OCI-M2 (cell line): ENCODE measurements around the gene PDE6C.
"Not testable (repeated sequence)": the region's sequence is repeated elsewhere in the genome, so short reads cannot be mapped to it uniquely, and the experiment has no call there.

Experiments used
- DNase-seq: peaks from one replicate; lab custom pipeline; 2025; ENCODE audit not compliant: unreplicated experiment; lab: John Stamatoyannopoulos, UW

The PDE6C gene

DNA sequence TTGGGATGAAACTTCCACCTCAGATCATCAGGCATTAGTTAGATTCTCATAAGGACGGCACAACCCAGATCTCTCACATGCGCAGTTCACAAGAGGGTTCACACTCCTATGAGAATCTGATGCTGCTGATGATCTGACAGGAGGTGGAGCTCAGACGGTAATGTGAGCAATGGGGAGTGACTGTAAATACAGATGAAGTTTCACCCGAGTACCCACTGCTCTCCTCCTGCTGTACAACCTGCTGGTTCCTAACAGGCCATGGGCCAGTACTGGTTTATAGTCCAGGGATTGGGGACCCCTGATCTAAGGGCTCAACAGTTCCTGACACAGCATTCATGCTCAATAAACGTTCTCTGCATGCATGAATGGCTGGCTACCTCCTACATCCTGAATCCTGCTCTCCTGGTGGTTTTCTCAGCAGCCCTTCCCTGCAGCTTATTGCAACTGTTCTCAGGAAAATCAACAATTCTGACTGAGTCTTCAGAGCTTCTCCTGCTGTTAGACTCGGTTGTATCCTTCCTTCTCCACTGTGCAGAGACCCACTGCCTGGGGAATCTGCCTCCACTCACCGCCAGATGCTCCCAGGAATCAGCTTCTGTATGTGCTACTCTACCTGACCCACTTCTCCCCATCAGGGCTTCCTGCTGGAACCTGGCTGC, 17.4 kb downstream of the PDE6C start:
- DNase-seq, result no peak

DNA sequence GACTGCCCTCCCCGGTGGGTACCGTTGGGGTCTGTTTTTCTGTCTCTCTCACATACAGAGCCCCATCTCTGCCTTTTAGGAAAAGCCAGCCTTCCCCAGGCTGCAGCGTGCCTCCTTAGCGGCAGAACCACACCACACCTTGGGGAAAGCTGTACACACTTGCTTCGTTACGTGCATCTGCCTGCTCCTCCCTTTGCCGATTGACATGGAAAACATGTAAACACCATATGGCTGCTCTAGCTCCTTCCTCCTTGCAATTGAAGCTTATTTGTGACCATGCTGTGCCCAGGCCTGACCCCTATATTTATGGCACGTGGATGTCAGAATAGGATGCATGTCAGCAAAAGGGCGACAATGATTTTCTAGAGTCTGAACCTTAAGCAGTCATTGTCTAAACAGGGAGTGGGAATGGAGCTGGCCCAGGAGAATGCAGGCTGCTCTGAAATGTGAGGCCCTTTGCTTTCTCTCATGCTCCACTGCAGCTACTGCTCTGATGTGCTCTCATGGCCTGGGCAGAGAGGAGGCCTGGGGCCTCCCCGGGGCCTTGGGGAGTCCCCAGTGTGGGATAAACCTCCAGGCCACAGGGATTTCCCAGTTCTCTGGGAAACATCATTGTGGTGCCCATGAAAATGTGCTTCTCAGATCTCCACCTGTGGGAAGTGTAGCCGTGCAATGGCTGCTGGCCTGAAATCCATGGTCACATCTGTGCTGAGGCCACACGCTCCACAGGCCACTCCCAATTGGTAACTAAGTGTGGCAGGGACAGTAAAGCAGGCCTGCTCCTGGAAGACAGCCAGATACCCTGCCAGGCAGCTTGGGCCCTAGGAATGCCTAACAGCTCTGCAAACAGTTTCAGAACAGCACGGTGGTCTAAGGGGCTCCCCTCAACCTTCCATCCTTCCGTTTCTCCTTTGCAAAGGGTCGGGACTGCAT, 18.6 kb downstream of the PDE6C start:
- DNase-seq, result no peak

DNA sequence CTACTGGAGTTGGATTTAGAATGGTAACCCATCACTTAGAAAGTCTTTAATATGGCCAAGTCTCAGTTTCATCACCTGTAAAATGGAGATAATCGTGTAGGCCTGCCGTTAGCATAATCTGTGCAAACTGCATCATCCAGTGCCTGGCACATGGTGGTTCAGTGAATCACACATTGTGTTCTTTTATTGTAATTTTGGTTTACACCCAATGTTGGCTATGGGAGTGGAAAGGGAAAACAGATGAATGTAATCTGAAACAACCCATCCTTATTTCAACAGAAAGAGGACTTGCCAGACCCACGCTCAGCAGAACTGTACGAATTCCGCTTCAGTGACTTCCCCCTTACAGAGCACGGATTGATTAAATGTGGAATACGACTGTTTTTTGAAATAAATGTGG, 27.5 kb downstream of the PDE6C start:
- DNase-seq, result no peak

DNA sequence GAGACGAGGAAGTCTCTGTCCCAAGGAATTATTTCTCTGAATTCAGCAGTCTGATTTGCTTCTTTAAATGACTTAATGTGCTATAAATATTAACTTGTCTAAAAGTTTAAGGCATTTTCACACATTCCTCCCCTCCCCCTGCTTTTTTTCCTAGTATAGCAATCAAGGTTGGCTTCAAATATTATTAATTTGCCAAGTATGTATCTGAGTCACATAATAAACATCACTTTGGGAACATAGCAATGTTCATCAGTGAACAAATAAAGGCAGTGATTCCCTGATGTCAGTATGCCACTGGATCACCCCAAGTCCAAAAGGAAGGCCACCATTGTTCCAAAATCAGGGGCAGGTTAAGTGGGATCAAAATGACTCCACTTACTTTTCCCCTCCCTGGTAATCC, 40.5 kb downstream of the PDE6C start:
- no peak for DNase-seq

DNA sequence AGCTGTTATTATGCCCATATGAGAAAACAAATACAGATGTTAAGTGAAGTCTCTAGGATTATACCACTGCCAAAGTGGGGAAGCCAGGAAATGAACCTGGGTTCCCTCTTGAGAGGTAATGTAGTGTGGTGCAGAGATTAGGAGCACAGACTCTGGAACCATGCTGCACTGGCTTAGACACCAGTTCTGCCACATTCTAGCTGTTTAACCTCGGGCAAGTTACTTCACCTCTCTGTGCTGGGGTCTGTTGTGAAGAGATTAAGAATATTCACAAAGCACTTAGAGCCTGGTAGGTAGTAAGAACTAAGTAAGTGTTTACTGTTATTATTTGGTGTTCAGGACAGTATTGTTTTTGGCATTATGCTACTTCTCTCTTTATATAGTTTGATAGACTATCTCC, 41.9 kb downstream of the PDE6C start:
- DNase-seq, result no peak

DNA sequence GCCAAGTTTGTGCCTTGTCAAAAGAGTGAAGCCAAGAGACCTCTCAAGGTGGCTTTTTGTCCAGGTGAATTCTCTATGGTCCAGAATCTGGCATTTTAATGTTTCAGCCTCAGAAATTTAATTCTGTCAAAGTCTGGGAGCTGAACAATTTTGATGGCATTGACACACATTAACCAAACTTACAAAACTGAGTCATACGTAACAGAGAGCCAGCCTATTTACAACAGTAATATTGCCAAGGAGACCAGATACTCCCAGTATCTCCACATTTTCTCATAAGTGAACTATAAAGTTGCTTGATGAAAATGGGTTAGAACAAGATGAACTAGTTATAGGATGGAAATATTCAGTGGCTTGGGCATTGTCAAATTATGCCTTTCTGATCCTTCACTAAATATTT, 43.8 kb downstream of the PDE6C start:
- no peak for DNase-seq

DNA sequence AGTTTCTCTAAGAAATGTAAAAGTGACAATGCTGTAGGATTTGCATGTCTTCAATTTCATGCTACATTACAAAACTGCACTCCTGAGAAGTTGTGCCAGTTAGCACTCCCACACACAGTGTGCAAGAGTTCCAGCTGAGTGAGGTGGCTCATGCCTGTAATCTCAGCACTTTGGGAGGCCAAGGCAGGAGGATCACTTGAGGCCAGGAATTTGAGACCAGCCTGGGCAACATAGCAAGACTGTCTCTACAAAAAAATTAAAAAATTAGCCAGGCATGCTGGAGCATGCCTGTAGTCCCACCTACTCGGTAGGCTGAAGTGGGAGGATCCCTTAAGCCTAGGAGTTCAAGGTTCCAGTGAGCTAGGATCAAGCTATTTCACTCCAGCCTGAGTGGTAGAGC, 45.4 kb downstream of the PDE6C start:
- no peak for DNase-seq

DNA sequence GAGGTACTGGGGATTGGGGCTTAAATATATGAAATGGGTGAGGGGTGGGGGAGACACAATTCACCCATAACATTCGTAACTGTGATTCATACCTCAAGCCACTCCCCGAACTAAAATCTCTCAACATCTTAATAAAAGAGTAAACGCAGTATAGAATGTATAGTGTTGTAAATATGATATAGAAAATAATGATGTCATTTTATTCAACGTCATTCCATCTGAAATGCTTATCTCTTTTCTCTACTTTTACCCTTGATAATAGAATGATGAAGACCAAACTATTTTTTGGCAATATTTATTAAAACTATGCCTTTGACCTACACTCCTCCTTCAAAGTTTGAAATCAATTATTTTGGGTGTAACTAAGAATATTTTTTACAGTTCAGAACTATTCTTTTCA, 53.7 kb downstream of the PDE6C start:
- DNase-seq, result no peak

DNA sequence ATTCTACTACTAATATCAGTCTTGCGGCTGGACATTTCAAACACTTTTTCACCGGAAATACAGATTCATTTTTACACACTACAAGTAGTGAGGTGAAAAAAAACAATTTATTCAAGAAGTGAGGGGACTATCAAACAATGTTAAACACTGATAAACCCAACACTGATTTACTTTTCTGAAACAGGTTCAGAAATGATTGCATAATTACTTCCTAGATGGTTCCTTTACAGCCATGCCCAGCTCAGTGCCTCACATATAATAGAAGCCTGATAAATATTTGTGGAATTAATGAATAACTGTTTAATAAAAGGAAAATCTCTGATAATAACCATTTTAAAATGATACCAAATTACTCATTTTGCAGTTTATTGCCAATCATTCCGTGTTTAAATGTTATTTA, 55.5 kb downstream of the PDE6C start:
- DNase-seq, result no peak

DNA sequence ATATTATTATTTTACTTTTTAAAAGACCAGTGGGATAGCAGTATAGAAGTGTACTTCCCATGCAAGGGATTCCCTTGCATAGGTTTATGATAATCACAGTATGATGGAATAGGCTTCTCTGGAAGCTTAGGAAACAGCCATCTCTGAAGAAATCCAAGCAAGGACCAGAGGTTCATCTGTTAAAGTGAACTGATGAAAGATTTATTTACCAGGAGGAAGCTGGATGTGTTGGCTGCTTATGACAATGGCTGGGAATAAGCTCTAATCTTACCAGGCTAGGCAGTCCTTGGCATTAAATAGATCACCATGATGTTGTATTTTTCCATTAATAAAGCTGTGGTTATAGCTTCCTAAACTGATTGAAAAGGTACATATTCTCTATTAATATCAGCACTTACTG, 58.0 kb downstream of the PDE6C start:
- DNase-seq, result no peak

DNA sequence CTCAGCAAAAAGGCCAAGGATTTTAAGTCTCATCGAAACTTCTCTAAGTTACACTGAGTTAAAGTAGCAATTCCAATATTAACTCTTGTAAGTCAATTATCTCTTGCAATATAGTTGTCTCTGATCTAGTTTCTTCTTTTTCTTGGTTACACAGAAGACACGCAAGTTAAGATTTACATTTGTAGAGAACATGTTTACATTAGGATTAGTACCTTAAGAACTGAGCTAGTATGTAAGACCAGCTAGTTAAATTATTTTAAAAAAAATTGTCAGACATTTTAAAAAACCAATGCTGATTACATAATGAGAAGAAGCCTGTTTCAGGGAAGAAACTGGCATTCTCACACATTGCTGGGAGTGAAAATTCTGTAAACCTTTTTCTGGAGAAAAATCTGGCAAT, 58.7 kb downstream of the PDE6C start:
- DNase-seq, result no peak

DNA sequence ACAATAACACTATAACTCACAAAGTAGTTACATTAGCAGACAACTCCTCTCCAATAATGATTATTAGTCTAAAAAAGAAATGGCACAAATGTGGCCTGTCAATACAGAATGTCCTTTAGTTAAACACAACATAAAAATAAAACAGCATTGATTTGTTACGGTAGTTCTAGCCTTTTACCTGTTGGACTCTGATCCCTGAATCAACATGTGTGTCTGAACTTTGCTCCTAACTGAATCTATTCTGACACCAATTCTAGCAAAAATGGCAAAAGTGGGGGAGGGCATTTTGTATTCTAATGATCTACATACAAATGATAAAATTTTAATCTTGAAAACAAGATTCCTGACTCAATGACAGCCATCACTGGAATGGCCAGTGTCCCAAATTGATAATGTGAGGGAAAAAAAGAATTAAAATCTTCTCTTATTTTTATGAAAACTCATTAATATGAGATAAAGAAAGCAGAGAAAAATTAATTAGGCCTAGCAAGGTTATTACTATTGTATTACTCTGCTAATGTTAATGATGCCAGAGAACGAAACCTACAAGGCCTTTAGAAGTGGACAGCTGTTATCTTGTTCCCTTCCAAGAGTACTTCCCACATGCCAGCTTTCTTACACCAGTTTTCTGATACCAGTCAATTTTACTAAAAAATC, 59.8 kb downstream of the PDE6C start:
- no peak for DNase-seq

DNA sequence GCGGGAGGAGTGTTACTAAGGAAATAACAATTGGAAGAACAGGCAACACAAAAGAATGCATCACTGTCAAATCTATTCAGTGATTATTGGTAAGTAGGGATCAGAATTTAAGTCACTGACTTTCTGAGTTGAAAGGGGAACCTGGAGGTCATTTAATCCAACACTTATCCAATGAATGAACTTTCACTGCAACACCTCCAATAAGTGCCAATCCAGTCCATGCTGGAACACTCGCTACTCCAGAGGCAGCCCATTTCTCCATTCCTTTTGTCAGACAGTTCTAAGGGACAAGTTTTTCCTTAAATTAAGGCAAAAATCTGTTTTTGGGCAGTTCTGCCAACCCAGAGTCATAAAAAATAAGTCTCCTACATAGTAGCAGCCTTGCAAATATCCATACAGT, 60.6 kb downstream of the PDE6C start:
- no peak for DNase-seq

DNA sequence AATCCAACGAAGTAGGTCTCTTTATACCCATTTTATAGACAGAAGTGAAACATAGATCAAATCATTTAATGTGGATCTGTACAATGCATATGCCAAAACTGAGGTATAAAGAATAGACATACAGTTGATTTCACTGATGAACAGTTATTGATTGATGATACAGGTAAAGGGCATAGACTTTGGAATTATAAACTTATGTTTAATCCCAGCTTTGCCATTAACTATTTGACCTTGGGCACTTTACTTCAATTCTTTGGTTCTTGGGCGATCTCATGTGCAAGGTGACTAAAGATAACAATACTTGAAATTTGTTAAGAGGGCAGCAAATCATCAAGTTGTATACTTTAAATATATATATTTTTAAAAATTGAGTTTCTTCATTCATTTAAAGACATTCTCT, 61.5 kb downstream of the PDE6C start:
- no peak for DNase-seq

DNA sequence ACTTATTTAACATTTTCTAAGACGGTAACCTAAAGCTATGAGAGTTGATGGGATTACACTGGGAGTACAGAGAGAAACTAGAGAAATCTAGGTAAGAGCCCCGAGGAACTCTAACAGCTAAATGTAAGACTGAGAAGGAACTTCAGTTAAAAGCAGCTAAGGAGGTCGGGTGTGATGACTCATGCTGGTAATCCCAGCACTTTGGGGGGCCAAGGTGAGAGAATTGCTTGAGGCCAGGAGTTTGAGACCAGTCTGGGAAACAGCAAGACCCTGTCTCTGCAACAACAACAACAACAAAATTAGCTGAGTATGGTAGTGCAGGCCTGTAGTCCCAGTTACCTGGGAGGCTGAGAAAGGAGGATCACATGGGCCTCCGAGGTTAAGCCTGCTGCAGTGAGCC, 66.0 kb downstream of the PDE6C start:
- DNase-seq, result no peak

DNA sequence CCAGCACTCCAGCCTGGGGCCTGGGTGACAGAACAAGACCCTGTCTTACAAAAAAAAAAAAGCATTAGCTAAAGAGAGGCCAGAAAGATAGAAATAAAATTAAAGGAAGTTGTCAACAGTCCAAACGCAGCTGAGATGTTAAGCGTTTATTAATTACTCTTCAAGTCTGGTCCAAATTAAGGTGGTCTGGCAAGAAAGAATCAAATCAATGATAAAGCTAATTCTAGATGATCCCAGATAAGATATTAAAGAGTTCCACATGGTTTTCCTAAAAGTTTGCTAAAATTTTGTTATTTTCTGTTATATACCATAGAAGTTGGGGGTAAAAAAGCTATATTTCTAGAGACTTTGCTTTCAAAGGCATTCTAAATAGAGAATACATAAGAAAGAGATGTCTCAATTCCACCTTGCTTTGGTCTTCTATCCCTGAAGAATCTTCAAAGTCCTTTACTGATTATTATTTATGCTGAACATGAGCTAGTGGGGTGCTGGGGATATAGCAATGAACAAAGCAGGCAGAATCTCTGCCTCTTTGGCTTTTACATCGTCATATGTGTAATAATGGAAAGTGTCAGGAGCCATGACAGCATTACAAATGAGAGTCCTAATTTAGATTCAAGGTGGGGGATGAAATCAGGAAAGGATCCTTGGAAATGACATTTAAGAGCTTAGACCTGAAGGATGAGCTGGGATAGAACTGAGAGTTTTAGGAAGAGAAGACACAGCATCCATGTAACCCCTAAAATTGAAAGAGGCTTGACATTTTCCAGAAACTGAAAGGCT, 66.7 kb downstream of the PDE6C start:
- DNase-seq, result no peak

DNA sequence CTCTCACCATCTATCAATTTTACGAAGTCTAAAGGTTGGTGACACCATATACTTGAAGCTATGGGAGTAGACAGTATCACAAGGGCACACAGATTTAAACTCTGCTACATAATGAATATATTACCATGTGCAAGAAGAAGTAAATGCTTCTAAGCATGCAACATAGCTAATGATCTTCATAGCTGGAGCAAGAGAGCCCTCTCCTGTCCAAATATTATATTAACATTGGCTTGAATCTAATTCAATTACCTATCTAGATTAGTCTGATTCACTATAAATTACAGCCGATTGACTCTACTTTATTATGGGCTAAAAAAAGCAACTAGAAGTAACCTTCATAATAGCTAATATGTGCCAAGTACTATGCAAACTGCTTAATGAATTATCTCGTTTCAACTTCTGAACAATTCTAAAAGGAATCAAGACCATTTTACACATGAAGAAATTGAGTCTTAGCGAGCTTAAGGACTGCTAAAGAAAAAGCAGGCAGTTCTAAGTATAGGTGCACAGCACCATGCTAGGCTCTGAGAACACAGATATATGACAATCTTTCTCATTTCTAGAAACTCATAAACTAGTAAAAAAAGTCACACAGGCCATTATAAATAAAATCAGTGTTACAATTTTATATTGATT, 68.2 kb downstream of the PDE6C start:
- DNase-seq, result no peak

DNA sequence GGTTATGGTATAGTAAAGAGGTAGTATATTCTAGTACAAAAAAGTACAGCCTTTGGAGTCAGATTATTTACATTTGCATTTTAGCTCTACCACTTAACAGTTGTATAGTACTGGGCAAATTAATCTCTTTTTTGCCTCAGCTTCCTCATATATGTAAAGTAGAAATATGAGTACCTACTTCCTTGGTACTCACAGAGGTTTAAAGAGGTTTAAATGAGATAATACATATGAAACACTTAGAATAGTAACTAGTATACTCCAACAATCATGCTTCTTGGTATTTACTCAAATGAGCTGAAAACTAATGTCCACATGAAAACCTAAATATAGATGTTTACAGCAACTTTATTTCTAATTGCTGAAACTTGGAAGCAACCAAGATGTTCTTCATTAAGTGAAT, 75.4 kb downstream of the PDE6C start:
- DNase-seq, result no peak

DNA sequence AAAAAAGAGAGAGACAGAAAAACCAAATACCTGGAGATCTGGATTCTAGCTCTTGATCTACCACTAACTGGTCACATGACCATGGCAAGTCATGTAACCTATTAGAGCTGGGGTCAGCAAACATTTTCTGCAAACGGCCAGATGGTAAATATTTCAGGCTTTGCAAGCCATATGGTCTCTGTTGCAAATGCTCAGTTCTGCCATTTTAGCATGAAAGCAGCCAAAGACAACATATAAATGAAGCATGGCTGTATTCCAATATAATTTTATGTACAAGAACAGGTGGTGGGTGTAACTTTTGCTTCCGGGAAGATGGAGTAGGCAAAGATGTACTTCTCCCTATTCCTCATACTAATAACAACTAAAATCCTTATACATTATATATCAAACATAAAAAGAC, 83.4 kb downstream of the PDE6C start:
- DNase-seq, result no peak

DNA sequence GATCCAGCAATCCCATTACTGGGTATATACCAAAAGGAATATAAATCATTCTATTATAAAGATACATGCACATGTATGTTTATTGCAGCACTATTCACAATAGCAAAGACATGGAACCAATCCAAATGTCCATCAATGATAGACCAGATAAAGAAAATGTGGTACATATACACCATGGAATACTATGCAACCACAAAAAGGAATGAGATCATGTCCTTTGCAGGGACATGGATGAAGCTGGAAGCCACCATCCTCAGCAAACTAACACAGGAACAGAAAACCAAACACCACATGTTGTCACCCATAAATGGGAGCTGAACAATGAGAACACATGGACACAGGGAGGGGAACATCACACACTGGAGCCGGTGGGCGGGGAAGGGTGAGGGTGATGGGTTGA, 84.2 kb downstream of the PDE6C start:
- DNase-seq, result not testable (repeated sequence)

DNA sequence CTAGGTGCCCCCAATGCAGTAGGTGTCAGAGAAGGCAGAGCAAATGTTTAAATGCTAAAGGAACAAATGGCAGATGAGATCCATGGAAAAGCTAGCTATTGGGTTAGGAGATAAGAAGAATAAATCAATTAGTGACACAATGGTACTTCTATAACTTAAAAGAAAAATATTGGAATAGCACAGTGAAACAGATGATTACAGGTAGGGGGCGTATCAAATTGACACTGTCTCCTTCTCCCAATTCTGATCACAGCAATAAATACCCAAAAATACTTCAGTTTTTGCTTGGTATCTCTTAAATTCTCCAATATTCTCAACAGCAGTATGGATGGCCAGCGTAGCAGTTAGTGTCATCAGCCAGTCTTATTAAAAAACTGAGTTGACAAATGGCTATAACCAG, 84.9 kb downstream of the PDE6C start:
- DNase-seq, result no peak
